HG03520 (cell line): Measurements from ENCODE around the gene RPUSD3.

Experiments
- ATAC-seq: cut with Tn5 transposase; IDR thresholded peaks from one replicate; pipeline ENCODE4 v1.9.1; 2021; ENCODE audit warnings: mild to moderate bottlenecking, moderate library complexity; ENCODE audit not compliant: unreplicated experiment

Gene RPUSD3

GRCh38 chr3:9834520-9835380, 9.1 kb downstream of the RPUSD3 start:
- ATAC-seq = no peak

GRCh38 chr3:9833078-9833477, 10.7 kb downstream of the RPUSD3 start:
- ATAC-seq = no peak

- ATAC-seq = no peak
Observed at GRCh38 chr3:9831253-9831652, 12.6 kb downstream of the RPUSD3 start.

GRCh38 chr3:9828801-9829755, 14.7 kb downstream of the RPUSD3 start:
- no peak for ATAC-seq

- no peak for ATAC-seq
Observed at GRCh38 chr3:9826815-9827573, 16.8 kb downstream of the RPUSD3 start.

GRCh38 chr3:9825451-9826040, 18.3 kb downstream of the RPUSD3 start:
- no peak for ATAC-seq

GRCh38 chr3:9820946-9821345, 22.9 kb downstream of the RPUSD3 start:
- ATAC-seq = no peak

GRCh38 chr3:9820543-9820942, 23.3 kb downstream of the RPUSD3 start:
- ATAC-seq = no peak

GRCh38 chr3:9818666-9819335, 25.0 kb downstream of the RPUSD3 start:
- ATAC-seq = no peak

GRCh38 chr3:9817436-9817835, 26.4 kb downstream of the RPUSD3 start:
- no peak for ATAC-seq

- ATAC-seq = no peak
Observed at GRCh38 chr3:9815986-9816385, 27.8 kb downstream of the RPUSD3 start.

- ATAC-seq = no peak
Observed at GRCh38 chr3:9812870-9813483, 30.8 kb downstream of the RPUSD3 start.

- ATAC-seq = no peak
Observed at GRCh38 chr3:9810846-9811245, 33.0 kb downstream of the RPUSD3 start.

GRCh38 chr3:9810433-9810770, 33.4 kb downstream of the RPUSD3 start:
- ATAC-seq = no peak

GRCh38 chr3:9809615-9810432, 34.0 kb downstream of the RPUSD3 start, which contains the start of gene TTLL3:
TSS of gene TTLL3 (plus strand) at chr3:9810262. CDS start at chr3:9810662, 400 bp downstream.
- ATAC-seq = peak; percentile 41

- no peak for ATAC-seq
Observed at GRCh38 chr3:9809239-9809614, 34.6 kb downstream of the RPUSD3 start.

- no peak for ATAC-seq
Observed at GRCh38 chr3:9808345-9809037, 35.3 kb downstream of the RPUSD3 start.

- ATAC-seq = no peak
Observed at GRCh38 chr3:9807981-9808344, 35.8 kb downstream of the RPUSD3 start.
